ENCODE measurements around the gene STMN3.

The STMN3 gene

GRCh38 chr20:63692436-63693082, 39.3 kb upstream of the STMN3 start:
- Histone ChIP-seq H3K36me3 (peaks cover 35% of the 10 kb centered on the region), H3K9me3 (ENCODE audit: severe bottlenecking) (no peaks in the 10 kb centered on the region), H3K27me3 (ENCODE audit: insufficient read depth, low read depth, severe bottlenecking) (no peaks in the 10 kb centered on the region), H3K27ac (no peak overlapping the region), H3K4me3 (ENCODE audit: low read depth, low read length) (no peak overlapping the region)
- DNase-seq = no peak
- TF ChIP-seq CTCF (IDR thresholded peaks at IDR 0.05; ENCODE audit: low read depth, low read length) = no peak

- Histone ChIP-seq H3K9me3 (ENCODE audit: severe bottlenecking) (no peaks in the 10 kb centered on the region), H3K27me3 (ENCODE audit: insufficient read depth, low read depth, severe bottlenecking) (no peaks in the 10 kb centered on the region), H3K36me3 (peaks cover 30% of the 10 kb centered on the region), H3K27ac (no peak overlapping the region), H3K4me3 (ENCODE audit: low read depth, low read length) (no peak overlapping the region)
- no peak for TF ChIP-seq CTCF (IDR thresholded peaks at IDR 0.05; ENCODE audit: low read depth, low read length)
- DNase-seq = no peak
These were observed 38.6 kb upstream of the STMN3 start for GRCh38 chr20:63691711-63692435.

- no peak for DNase-seq
- Histone ChIP-seq H3K27me3 (ENCODE audit: insufficient read depth, low read depth, severe bottlenecking) (no peaks in the 10 kb centered on the region), H3K36me3 (peaks cover 26% of the 10 kb centered on the region), H3K9me3 (ENCODE audit: severe bottlenecking) (no peaks in the 10 kb centered on the region), H3K4me3 (ENCODE audit: low read depth, low read length) (no peak overlapping the region), H3K27ac (no peak overlapping the region)
- TF ChIP-seq CTCF (IDR thresholded peaks at IDR 0.05; ENCODE audit: low read depth, low read length) = no peak
These were observed 37.9 kb upstream of the STMN3 start for GRCh38 chr20:63690898-63691710.

- Histone ChIP-seq H3K4me3 (ENCODE audit: low read depth, low read length) (no peak overlapping the region), H3K27ac (no peak overlapping the region), H3K9me3 (ENCODE audit: severe bottlenecking) (no peaks in the 10 kb centered on the region), H3K27me3 (ENCODE audit: insufficient read depth, low read depth, severe bottlenecking) (no peaks in the 10 kb centered on the region), H3K36me3 (peaks cover 21% of the 10 kb centered on the region)
- TF ChIP-seq CTCF (IDR thresholded peaks at IDR 0.05; ENCODE audit: low read depth, low read length) = no peak
- no peak for DNase-seq
These were observed 37.0 kb upstream of the STMN3 start for GRCh38 chr20:63690003-63690897.
